ENCODE results near the gene RGMA.

RGMA gene

DNA sequence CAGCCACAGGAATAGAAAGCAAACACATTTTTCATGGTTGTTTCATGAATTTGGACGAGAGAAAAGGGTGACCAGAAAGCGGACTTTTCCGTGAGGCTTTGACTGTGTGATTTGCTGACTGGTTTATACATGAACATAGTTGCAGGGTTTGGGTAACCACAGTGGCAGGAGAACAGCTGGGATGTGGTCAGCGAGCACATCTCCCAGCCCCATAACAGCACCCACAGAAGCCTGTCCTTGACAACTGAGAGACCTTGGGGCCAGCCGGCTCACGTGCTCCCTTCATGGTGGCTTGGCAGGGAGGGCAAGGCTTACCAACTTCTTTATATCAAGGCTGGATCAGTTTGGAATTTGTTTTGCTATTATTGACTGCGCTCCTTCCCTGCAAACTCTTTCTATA, 13.2 kb upstream of the RGMA start:
- FAIRE-seq (no peak), DNase-seq (ENCODE audit: low spot score) (no peak)

GRCh38 chr15:93093765-93094164, 4.8 kb upstream of the RGMA start:
- FAIRE-seq: no peak
- DNase-seq (ENCODE audit: low spot score): no peak

DNA sequence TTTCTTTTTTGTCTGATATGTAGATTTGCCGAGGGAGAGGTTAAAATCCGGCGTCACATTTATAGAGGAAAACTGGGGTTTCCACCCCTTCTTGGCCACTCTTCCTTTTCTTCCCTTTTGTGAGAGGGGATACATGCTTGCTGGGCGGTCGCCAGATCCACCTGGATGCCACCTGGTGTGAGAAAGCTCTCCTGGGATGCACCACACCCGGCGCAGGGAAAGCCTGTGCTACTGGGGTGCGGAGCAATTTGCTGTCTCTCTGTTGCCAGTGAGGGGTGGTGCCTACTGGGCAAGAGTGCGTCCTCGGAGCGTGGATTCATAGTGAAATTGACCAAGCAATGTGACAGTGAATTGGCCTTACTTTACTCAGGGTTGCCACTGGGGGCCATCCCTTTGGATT, 2.5 kb upstream of the RGMA start:
- DNase-seq (ENCODE audit: low spot score) (no peak), FAIRE-seq (no peak)

GRCh38 chr15:93089727-93090305, 805 bp upstream of the RGMA start:
- FAIRE-seq (no peak), DNase-seq (ENCODE audit: low spot score) (no peak)

DNA sequence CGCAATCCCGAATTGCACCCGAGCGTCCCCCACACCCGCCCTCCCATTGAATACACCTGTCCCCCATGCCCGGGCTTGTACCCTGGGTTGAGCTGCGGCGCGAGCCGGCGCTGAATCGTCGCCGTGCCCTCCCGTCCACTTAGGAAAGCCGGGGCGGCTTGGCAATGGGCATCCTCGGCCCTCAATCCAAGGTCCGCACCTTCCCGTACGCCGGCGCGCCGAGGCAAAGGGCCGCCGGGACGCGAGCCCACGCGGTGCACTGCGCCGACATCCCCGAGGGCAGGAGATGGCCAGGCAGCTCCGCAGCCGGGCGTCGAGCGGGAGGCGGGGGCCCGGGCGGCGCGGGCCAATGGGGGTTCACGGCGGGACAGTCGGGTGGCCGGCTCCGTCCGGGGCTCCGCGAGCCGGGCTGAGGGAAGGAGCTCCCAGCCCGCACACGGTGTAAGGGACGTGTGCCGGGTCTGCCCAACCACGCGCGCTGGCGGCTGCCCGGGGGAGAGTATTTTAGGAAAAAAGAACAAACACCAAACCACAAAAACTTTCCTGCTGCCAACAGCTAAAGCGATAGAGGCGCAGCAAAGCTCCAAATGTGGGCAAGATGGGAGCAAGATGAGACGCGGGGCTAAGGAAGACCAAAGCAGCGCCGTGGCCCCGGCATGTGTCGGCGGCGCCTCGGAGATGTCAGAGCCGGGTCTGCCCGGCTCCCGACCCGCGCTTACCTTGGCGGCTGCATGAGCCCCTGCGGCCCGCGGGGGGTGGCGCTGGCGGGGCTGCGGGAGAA, 621 bp downstream of the RGMA start:
- FAIRE-seq: peak; percentile 72

GRCh38 chr15:93087825-93088199, 1.2 kb downstream of the RGMA start:
- peak; percentile 93 for FAIRE-seq
- DNase-seq (ENCODE audit: low spot score): peak; percentile 80

More for the DNA sequence above, 621 bp downstream of the RGMA start:
- DNase-seq (ENCODE audit: low spot score): peak; percentile 76

DNA sequence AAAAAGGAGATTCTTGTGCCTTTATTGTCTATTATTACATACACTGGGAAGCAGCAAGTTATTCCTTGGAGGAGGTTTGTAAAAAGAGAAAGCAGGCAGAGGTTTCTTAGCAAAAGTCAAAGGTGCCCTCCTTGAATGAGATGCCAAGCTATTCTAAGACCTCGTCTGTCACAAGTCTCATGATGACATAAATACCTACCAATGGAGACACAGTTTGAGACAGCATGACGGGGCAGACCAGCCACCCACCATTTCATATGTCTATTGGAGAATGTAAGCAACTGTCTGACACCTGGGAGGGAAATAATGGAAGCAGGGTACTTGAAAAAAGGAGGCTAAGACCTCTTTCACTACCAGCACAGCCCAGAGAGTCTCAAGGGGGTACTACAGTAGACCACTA, 2.2 kb downstream of the RGMA start:
- no peak for FAIRE-seq
- DNase-seq (ENCODE audit: low spot score): no peak

- DNase-seq (ENCODE audit: low spot score) (no peak), FAIRE-seq (no peak)
Observed at GRCh38 chr15:93085692-93086091, 3.3 kb downstream of the RGMA start.

- no peak for DNase-seq (ENCODE audit: low spot score)
- FAIRE-seq: no peak
Observed at GRCh38 chr15:93082861-93083260, 6.2 kb downstream of the RGMA start.

GRCh38 chr15:93081399-93081798, 7.6 kb downstream of the RGMA start:
- DNase-seq (ENCODE audit: low spot score) (no peak), FAIRE-seq (no peak)

GRCh38 chr15:93080451-93080850, 8.6 kb downstream of the RGMA start:
- DNase-seq (ENCODE audit: low spot score) (no peak), FAIRE-seq (no peak)

GRCh38 chr15:93076875-93077274, 12.1 kb downstream of the RGMA start:
- no peak for FAIRE-seq
- no peak for DNase-seq (ENCODE audit: low spot score)

DNA sequence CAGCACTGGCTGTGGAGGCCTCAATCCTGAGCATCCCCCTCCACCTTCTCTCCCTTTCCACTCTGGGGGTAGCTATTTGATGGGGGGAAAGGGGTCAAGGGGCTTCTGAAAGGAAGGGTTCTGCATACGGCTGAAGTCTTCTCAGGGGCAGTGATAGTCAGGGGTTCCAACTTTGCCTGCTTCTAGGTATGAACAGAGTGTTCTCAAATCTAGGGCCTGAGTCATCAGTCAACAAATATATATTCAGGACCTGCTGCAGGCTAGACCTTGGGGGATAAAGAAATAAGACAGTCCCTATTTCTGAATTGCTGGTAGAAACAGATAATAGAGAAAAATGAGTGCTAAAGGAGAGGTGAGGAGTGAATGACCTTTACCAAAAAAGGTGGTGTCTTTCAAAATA, 12.8 kb downstream of the RGMA start:
- DNase-seq (ENCODE audit: low spot score): no peak
- no peak for FAIRE-seq

- DNase-seq (ENCODE audit: low spot score): no peak
- peak; percentile 27 for FAIRE-seq
Observed at GRCh38 chr15:93074599-93074998, 14.4 kb downstream of the RGMA start.

- no peak for FAIRE-seq
- no peak for DNase-seq (ENCODE audit: low spot score)
Observed at GRCh38 chr15:93073465-93073952, 15.5 kb downstream of the RGMA start.

- DNase-seq (ENCODE audit: low spot score): peak; percentile 91
- peak; percentile 90 for FAIRE-seq
Observed at GRCh38 chr15:93072411-93073394, 16.3 kb downstream of the RGMA start.

DNA sequence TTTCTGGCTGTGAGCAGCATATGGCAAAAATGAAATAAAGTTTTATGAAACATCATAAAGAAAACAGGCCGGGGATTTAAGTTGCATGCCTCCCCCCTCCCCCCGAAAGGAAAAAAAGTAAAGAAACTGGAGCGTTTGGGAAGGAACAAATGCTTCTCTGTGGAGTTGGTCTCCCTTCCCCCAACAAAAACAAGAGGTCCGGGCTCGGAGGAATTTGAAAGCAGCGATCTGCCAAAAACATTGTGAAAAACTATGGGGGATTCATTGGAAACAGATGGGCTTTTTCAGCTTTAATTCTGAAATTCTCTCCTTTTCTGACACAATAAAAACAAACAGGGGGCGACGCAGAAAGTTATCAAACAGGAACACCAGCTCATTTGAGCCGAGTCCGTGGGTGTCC, 17.0 kb downstream of the RGMA start:
- DNase-seq (ENCODE audit: low spot score): peak; percentile 43
- no peak for FAIRE-seq

GRCh38 chr15:93071469-93071936, 17.5 kb downstream of the RGMA start:
- DNase-seq (ENCODE audit: low spot score): no peak
- FAIRE-seq: no peak

DNA sequence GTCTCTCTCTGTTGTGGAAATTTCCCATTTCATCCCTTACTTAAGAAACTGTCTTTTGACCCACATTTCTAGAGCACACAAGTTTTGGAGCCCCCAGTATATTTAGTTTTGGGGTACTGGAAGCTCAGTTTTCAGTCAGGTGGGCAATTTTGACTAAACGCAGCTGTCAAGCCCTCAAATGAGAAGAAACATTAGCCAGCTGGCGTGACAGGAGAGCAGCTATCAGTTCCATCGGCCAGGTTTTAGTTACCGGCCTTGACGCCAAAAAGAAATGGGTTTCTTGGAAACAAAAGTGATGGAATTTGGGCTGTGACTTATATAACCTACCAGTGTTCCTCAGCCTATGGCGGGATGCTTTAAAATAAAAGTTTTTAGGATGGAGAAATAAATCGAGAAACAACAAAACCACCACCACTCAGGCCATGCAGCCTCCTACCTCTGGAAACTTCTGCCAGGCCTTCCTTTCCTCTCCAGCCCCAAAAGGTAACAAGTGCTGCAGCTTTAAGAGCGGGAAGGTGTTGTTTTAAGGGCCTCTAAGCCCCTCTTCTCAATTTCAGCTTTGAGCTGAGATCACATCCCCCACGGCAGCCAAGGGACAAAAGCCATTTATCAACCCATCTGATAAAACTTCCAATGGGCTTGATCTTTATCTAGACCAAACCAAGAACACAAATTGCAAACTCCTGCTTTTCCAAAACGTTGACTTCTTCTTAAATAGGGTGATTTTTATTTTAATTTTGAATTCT, 18.3 kb downstream of the RGMA start:
- FAIRE-seq (no peak), DNase-seq (ENCODE audit: low spot score) (no peak)

DNA sequence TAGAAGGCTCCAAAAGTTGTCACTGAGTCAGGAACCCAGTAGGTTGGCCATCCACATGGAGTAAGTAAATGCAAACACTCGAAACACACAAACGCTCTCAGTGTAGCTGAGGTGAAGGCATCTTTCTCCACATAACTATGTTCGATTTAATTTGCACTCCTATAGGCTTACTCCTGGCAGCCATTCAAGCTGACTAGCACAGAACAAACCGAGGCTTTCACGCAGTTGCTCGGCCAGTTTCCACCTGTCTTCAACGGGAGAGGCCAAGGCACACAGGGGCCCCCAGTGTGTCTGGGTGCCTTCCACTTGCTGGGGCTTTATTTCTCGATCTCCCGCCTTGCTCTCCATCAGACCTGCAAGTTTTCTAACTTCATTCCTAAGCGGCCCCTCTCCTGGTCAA, 18.9 kb downstream of the RGMA start:
- FAIRE-seq (no peak), DNase-seq (ENCODE audit: low spot score) (no peak)

GRCh38 chr15:93068581-93069199, 20.3 kb downstream of the RGMA start:
- FAIRE-seq (no peak), DNase-seq (ENCODE audit: low spot score) (no peak)

All from urothelium cell line (cell line).